CD14-positive monocyte (primary cell): ENCODE results near the gene NUBPL. TPM values are rescaled to one million over a fixed set of nuclear protein-coding genes. Genes with fewer than 3 reads are reported as not detected.
A peak's percentile ranks its signal among the peaks of the same experiment; 100 is the strongest.

Experiments used
- DNase-seq, 3 donors: peaks; one replicate each; pipeline ENCODE4 v3.0.0-alpha.2; 2011 to 2022
- H2AFZ ChIP-seq: 2 replicates; pipeline ENCODE4 v1.6.0; 2012; ENCODE audit warnings: mild to moderate bottlenecking, low read depth, low read length, inconsistent platforms; ENCODE audit not compliant: insufficient read depth, poor library complexity, severe bottlenecking
- H3K27ac ChIP-seq, 2 donors: 1 replicate in 1 of 2; 2 replicates in 1 of 2; pipeline ENCODE4 v1.5.1; 2012 to 2013; ENCODE audit warnings: low read length in 2 of 2, control low read depth in 1 of 2, inconsistent platforms in 1 of 2, low read depth in 1 of 2, mild to moderate bottlenecking in 1 of 2
- H3K27me3 ChIP-seq, 2 donors: one replicate each; pipeline versions ENCODE4 v1.6.0 to v1.6.1; 2011 to 2013; ENCODE audit warnings: low read length in 2 of 2; ENCODE audit not compliant: control insufficient read depth in 2 of 2, insufficient read depth in 2 of 2
- H3K36me3 ChIP-seq, 2 donors: replicated peaks in 1 of 2; 1 replicate in 1 of 2; 2 replicates in 1 of 2; pipeline versions ENCODE4 v1.5.1 to v1.6.1; 2012 to 2013; ENCODE audit warnings: low read length in 2 of 2, control low read depth in 1 of 2, inconsistent platforms in 1 of 2, mild to moderate bottlenecking in 1 of 2; ENCODE audit not compliant: insufficient read depth in 2 of 2, control insufficient read depth in 1 of 2
- H3K4me1 ChIP-seq, 2 donors: 1 replicate in 1 of 2; 2 replicates in 1 of 2; pipeline versions ENCODE4 v1.5.1 to v1.6.1; 2012 to 2013; ENCODE audit warnings: low read length in 2 of 2, control low read depth in 1 of 2, inconsistent platforms in 1 of 2, mild to moderate bottlenecking in 1 of 2, moderate library complexity in 1 of 2; ENCODE audit not compliant: insufficient read depth in 2 of 2, control insufficient read depth in 1 of 2
- H3K4me2 ChIP-seq: replicated peaks from 2 replicates; pipeline ENCODE3; 2012; ENCODE audit warnings: low read length, moderate library complexity, mild to moderate bottlenecking; ENCODE audit not compliant: poor library complexity, severe bottlenecking; ENCODE audit errors: extremely low read depth
- H3K4me3 ChIP-seq, 3 experiments: fragments of 200-600 bp in 1 of 3; sonication (generic) in 1 of 3; replicated peaks in 1 of 3; 1 replicate in 2 of 3; 2 replicates in 1 of 3; pipeline ENCODE4 v1.5.1; 2011 to 2013; ENCODE audit warnings: low read length in 3 of 3, mild to moderate bottlenecking in 3 of 3, control low read depth in 2 of 3, low read depth in 2 of 3, inconsistent platforms in 1 of 3, moderate library complexity in 1 of 3
- H3K79me2 ChIP-seq: 2 replicates; pipeline ENCODE4 v1.6.0; 2012; ENCODE audit warnings: mild to moderate bottlenecking, control low read depth, inconsistent platforms, low read length, moderate library complexity; ENCODE audit not compliant: insufficient read depth
- H3K9ac ChIP-seq: 2 replicates; pipeline ENCODE4 v1.6.0; 2017; ENCODE audit warnings: low read length, mild to moderate bottlenecking; ENCODE audit not compliant: insufficient read depth, poor library complexity, severe bottlenecking
- H3K9me3 ChIP-seq, 2 donors: replicated peaks in 1 of 2; 1 replicate in 1 of 2; 2 replicates in 1 of 2; pipeline versions ENCODE4 v1.5.1 to v1.6.1; 2012 to 2013; ENCODE audit warnings: low read length in 2 of 2, control low read depth in 1 of 2; ENCODE audit not compliant: control insufficient read depth in 1 of 2, insufficient read depth in 1 of 2
- H4K20me1 ChIP-seq: 2 replicates; pipeline ENCODE4 v1.6.0; 2012; ENCODE audit warnings: mild to moderate bottlenecking, low read length, control low read depth, moderate library complexity; ENCODE audit not compliant: insufficient read depth
- H3K27ac Mint-ChIP-seq, 7 donors: one replicate each; pipeline ENCODE4 v1.8.0; 2020; ENCODE audit warnings: mild to moderate bottlenecking in 7 of 7, mixed read lengths in 7 of 7, moderate library complexity in 6 of 7, inconsistent platforms in 2 of 7
- H3K27me3 Mint-ChIP-seq, 3 donors: one replicate each; pipeline ENCODE4 v1.8.0; 2021 to 2022; ENCODE audit warnings: low read depth in 3 of 3, mild to moderate bottlenecking in 3 of 3, mixed read lengths in 3 of 3, moderate library complexity in 3 of 3, inconsistent platforms in 1 of 3
- H3K36me3 Mint-ChIP-seq, 2 donors: one replicate each; pipeline ENCODE4 v1.8.0; 2020; ENCODE audit warnings: mixed read lengths in 2 of 2, inconsistent platforms in 1 of 2, mild to moderate bottlenecking in 1 of 2
- H3K4me1 Mint-ChIP-seq: one replicate; pipeline ENCODE4 v1.8.0; 2020; ENCODE audit warnings: mild to moderate bottlenecking, mixed read lengths
- H3K4me3 Mint-ChIP-seq, 2 donors: one replicate each; pipeline ENCODE4 v1.8.0; 2020; ENCODE audit warnings: mild to moderate bottlenecking in 2 of 2, mixed read lengths in 2 of 2, moderate library complexity in 1 of 2
- H3K9me3 Mint-ChIP-seq, 7 donors: one replicate each; pipeline ENCODE4 v1.8.0; 2020 to 2022; ENCODE audit warnings: mixed read lengths in 7 of 7, mild to moderate bottlenecking in 6 of 7, moderate library complexity in 6 of 7, inconsistent platforms in 2 of 7
- CTCF ChIP-seq: fragments of 200-600 bp; IDR thresholded peaks from one replicate; pipeline ENCODE4 v1.8.0; 2022; ENCODE audit warnings: antibody characterized with exemption, mild to moderate bottlenecking
- WGBS: methylation state at CpG from one replicate; pipeline ENCODE4 v1.1.5; 2013; ENCODE audit warnings: missing lambda C conversion rate; ENCODE audit not compliant: insufficient coverage; 5-methylcytosine and 5-hydroxymethylcytosine counted together
- intact Hi-C, 2 donors: fragments of 100-400 bp; cut with micrococcal nuclease; formaldehyde crosslinking; loops; one replicate each; pipeline versions ENCODE4 v1.15.0 to v1.15.1; 2023
- polyA plus RNA-seq, 3 donors: library from polyadenylated mRNA; depleted of rRNA in 1 of 3; unstranded in 2 of 3; stranded (reverse) in 1 of 3; fragments of 300-500 nt in 2 of 3; fragments of >200 nt in 1 of 3; fragmentation: Illumina TruSeq in 2 of 3; gene quantifications; 1 replicate in 2 of 3; 2 replicates in 1 of 3; pipeline ENCODE4 v1.2.3, GENCODE V29; 2012 to 2021

NUBPL gene
- polyA plus RNA-seq, 3 donors: 0.75 to 2.4 (median 2.3) TPM

- H3K9me3 Mint-ChIP-seq: peaks cover 0 to 8% (median 2%) of the 10 kb centered on the region in 7 donors
Measured at GRCh38 chr14:31592122-31592521, 30.9 kb downstream of the NUBPL start.

GRCh38 chr14:31592631-31593030 is 31.4 kb downstream of the NUBPL start:
- Histone ChIP-seq H3K4me2 (no peak overlapping the region), H3K27me3 (no peaks in the 10 kb centered on the region), H3K79me2 (no peaks in the 10 kb centered on the region), H4K20me1 (no peaks in the 10 kb centered on the region), H3K27ac (no peak overlapping the region), H3K4me1 (no peaks in the 10 kb centered on the region), H3K36me3 (no peaks in the 10 kb centered on the region), H3K9me3 (no peaks in the 10 kb centered on the region), H3K9ac (no peak overlapping the region), H2AFZ (no peak overlapping the region), H3K4me3 (no peak overlapping the region)
- no CpG with 5 or more reads among the region's 2 CpGs for WGBS
- Mint-ChIP-seq H3K4me3 (no peak overlapping the region), H3K27me3 (no peaks in the 10 kb centered on the region), H3K9me3 (peaks cover 0 to 8% (median 2%) of the 10 kb centered on the region in 7 donors), H3K36me3 (peaks cover 1 to 3% of the 10 kb centered on the region in 2 donors), H3K27ac (no peak overlapping the region), H3K4me1 (no peaks in the 10 kb centered on the region)
- intact Hi-C loops: no loop called here
- no peak for DNase-seq
- no peak for TF ChIP-seq CTCF

More at GRCh38 chr14:31592122-31592521, 30.9 kb downstream of the NUBPL start:
- Mint-ChIP-seq H3K36me3 (peaks cover 1 to 3% of the 10 kb centered on the region in 2 donors), H3K27me3 (no peaks in the 10 kb centered on the region), H3K4me1 (no peaks in the 10 kb centered on the region), H3K27ac (peak overlapping the region in 1 of 7 donors; percentile 72), H3K4me3 (no peak overlapping the region)
- Histone ChIP-seq H3K27ac (no peak overlapping the region), H3K9me3 (no peaks in the 10 kb centered on the region), H3K4me1 (no peaks in the 10 kb centered on the region), H3K9ac (no peak overlapping the region), H3K36me3 (no peaks in the 10 kb centered on the region), H2AFZ (no peak overlapping the region), H3K27me3 (no peaks in the 10 kb centered on the region), H4K20me1 (no peaks in the 10 kb centered on the region), H3K4me2 (no peak overlapping the region), H3K4me3 (no peak overlapping the region), H3K79me2 (no peaks in the 10 kb centered on the region)
- intact Hi-C loops: no loop called here
- DNase-seq: no peak
- no peak for TF ChIP-seq CTCF
